Nucleus accumbens (tissue), 56 donors: ENCODE results near the gene WFIKKN2.
"Not testable (repeated sequence)": the region's sequence is repeated elsewhere in the genome, so short reads cannot be mapped to it uniquely, and the experiment has no call there.

Source experiments
- DNase-seq, 56 donors: peaks; one replicate each; lab custom pipeline; 2025; lab: John Stamatoyannopoulos, UW

The WFIKKN2 gene

GRCh38 chr17:50848039-50848438 lies 12.7 kb downstream of the WFIKKN2 start:
- DNase-seq: no peak

GRCh38 chr17:50848711-50849110 lies 13.3 kb downstream of the WFIKKN2 start:
- no peak for DNase-seq

- DNase-seq: no peak
Measured at GRCh38 chr17:50850640-50851039, 15.3 kb downstream of the WFIKKN2 start.

GRCh38 chr17:50853015-50853615 lies 17.7 kb downstream of the WFIKKN2 start:
- no peak for DNase-seq

GRCh38 chr17:50853781-50854180 lies 18.4 kb downstream of the WFIKKN2 start:
- no peak for DNase-seq

- no peak for DNase-seq
Measured at GRCh38 chr17:50855708-50856330, 20.4 kb downstream of the WFIKKN2 start.

- DNase-seq: no peak
Measured at GRCh38 chr17:50856431-50856830, 21.0 kb downstream of the WFIKKN2 start.

GRCh38 chr17:50858486-50859225 lies 23.3 kb downstream of the WFIKKN2 start:
- DNase-seq: no peak

- DNase-seq: not testable (repeated sequence)
Measured at GRCh38 chr17:50859727-50860126, 24.3 kb downstream of the WFIKKN2 start.

- no peak for DNase-seq
Measured at GRCh38 chr17:50861334-50861676, 25.9 kb downstream of the WFIKKN2 start.

- DNase-seq: no peak
Measured at GRCh38 chr17:50861822-50862528, 26.6 kb downstream of the WFIKKN2 start.

GRCh38 chr17:50863221-50863843 lies 27.9 kb downstream of the WFIKKN2 start:
- peak in 46 of 56 donors; percentile 21 to 83 (median 64) for DNase-seq

GRCh38 chr17:50863931-50864330 lies 28.5 kb downstream of the WFIKKN2 start:
- no peak for DNase-seq

GRCh38 chr17:50864747-50865059 lies 29.3 kb downstream of the WFIKKN2 start:
- DNase-seq: no peak

GRCh38 chr17:50865060-50865867 lies 29.9 kb downstream of the WFIKKN2 start:
- peak in 45 of 56 donors; percentile 23 to 81 (median 59) for DNase-seq

GRCh38 chr17:50865868-50866260 lies 30.5 kb downstream of the WFIKKN2 start:
- no peak for DNase-seq

GRCh38 chr17:50866261-50866949 lies 31.0 kb downstream of the WFIKKN2 start, which contains the start of gene TOB1:
TOB1 (minus strand) TSS chr17:50866354; CDS start chr17:50864017, 2,337 bp downstream.
- peak; percentile 83 to 100 (median 98) for DNase-seq

GRCh38 chr17:50866950-50867362 lies 31.6 kb downstream of the WFIKKN2 start:
- peak in 42 of 56 donors; percentile 74 to 94 (median 88) for DNase-seq
